Mucosa of gallbladder (tissue), 1 donor: Measurements from ENCODE around the gene ACTMAP. TPM values are rescaled to one million over a fixed set of nuclear protein-coding genes. Genes with fewer than 3 reads are reported as not detected.
"Not testable (repeated sequence)": the region's sequence is repeated elsewhere in the genome, so short reads cannot be mapped to it uniquely, and the experiment has no call there.

Experiments
- DNase-seq: peaks from one replicate; pipeline ENCODE4 v3.0.0-alpha.2; 2020; ENCODE audit warnings: low spot score
- total RNA-seq: library from RNA; stranded (reverse); gene quantifications from one replicate; pipeline ENCODE4 v1.2.1, GENCODE V29; 2021
- donor health status: DM: no; HTN: no; CAD: no.

The ACTMAP gene
- total RNA-seq, 1 donor from 2014 or later, result 11.6 TPM

- no peak for DNase-seq
Observed at GRCh38 chr19:40776364-40776763, 26.1 kb upstream of the ACTMAP start.

GRCh38 chr19:40775632-40776022 lies 25.4 kb upstream of the ACTMAP start:
- DNase-seq, result no peak

- no peak for DNase-seq
Observed at GRCh38 chr19:40774916-40775631, 24.8 kb upstream of the ACTMAP start, which contains the start of gene MIA. Gene MIA, plus strand, starts transcription at chr19:40775521. Its CDS starts 22 bp downstream, at chr19:40775543.

DNA sequence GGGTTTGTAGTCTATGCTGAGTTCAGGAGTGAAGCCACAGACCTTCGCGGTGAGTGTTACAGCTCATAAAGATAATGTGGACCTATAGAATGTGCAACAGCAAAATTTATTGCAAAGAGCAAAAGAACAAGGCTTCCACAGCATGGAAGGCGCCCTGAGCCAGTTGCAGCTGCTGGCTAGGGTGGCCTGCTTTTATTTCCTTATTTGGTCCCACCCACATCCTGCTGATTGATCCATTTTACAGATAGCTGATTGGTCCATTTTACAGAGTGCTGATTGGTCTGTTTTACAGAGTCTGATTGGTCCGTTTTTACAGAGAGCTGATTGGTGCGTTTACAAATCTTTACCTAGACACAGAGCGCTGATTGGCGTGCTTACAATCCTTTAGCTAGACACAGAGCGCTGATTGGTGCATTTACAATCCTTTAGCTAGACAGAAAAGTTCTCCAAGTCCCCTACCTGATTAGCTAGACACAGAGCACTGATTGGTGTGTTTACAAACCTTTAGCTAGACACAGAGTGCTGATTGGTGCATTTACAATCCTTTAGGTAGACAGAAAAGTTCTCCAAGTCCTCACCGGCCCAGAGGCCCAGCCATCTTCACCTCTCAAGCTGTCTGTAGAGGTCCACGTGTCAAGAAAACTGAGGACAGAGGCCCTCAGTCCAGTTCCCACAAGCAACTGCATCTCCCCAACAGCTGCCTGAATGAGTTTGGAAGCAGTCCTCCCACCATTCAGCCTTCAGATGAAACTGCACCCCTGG lies 21.0 kb upstream of the ACTMAP start:
- not testable (repeated sequence) for DNase-seq

DNA sequence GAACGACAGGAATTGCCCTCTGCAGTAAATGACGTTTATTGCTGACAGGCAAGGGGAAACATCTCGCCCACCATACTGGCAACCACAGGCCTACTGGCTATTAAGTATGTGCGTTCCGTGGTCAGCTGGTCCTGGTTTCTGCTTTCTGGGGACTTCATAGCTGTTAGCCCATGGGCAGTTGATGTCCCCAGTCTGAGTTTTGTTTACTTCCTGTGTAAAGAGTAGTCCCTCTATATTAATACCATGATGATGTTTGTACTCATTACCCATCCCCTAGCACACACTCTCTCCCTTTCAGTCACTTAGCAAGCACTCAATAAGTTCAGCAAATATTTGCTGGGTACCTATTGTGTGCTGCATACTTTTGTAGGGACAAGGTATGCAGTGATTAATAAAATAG lies 18.6 kb upstream of the ACTMAP start:
- no peak for DNase-seq

DNA sequence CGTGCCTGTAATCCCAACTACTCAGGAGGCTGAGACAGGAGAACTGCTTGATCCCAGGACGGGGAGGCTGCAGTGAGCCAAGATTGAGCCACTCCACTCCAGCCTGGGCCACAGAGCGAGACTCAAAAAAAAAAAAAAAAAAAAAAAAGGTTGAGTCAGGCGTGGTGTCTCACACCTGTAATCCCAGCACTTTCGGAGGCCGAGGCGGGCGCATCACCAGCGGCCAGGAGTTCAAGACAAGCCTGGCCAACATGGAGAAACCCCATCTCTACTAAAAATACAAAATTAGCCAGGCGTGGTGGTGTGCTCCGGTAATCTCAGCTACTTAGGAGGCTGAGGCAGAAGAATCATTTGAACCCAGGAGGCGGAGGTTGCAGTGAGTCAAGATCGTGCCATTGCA lies 16.1 kb upstream of the ACTMAP start:
- DNase-seq, result not testable (repeated sequence)

- DNase-seq, result no peak
Observed at GRCh38 chr19:40763963-40764362, 13.7 kb upstream of the ACTMAP start.

GRCh38 chr19:40763526-40763925 lies 13.2 kb upstream of the ACTMAP start:
- DNase-seq, result no peak

DNA sequence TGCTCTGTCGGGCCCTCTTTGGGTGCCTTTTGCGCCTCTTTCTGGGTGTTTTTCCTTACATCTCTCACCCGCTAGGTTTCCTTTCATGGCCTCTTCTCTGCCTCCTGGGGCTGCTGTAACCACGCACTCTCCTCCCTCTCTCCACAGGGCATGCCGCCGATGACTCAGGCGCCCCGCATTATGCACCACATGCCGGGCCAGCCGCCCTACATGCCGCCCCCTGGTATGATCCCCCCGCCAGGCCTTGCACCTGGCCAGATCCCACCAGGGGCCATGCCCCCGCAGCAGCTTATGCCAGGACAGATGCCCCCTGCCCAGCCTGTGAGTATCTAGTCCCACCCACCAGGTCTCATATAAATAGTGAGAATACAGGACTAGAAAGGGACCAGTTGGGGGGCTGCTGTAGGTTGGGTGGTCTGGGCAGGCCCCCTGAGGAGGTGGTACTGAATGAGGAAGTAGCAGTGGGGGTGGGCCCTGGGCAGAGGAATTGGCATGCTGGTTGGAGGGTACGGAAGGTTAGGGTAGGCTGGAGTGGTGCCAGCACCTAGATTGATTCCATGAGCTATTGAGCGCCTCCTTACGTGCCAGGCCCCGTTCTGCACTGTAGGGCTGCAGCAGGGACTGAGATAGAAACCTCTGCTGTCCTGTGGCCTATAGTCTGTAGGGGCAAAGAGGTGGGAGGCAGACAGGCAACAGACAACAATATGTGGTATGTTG lies 12.6 kb upstream of the ACTMAP start:
- no peak for DNase-seq

GRCh38 chr19:40759352-40759751 lies 9.1 kb upstream of the ACTMAP start:
- DNase-seq, result no peak

DNA sequence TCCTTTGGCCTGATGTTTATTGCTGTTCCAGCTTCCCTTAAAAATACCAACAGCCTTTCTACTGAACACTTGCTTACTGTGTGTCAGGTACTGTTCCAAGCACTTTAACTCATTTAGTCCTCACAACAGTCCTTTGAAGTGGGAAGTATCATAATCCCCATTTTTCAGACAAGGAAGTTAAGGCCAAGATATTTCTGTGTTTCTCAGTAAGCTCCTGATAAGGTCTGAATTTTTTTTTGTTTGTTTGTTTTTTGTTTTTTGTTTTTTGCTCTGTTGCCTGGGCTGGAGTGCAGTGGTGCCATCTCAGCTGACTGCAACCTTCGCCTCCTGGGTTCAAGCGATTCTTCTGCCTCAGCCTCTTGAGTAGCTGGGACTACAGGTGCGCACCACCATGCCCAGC lies 8.2 kb upstream of the ACTMAP start:
- no peak for DNase-seq

GRCh38 chr19:40756502-40757110 lies 6.3 kb upstream of the ACTMAP start:
- DNase-seq, result no peak

DNA sequence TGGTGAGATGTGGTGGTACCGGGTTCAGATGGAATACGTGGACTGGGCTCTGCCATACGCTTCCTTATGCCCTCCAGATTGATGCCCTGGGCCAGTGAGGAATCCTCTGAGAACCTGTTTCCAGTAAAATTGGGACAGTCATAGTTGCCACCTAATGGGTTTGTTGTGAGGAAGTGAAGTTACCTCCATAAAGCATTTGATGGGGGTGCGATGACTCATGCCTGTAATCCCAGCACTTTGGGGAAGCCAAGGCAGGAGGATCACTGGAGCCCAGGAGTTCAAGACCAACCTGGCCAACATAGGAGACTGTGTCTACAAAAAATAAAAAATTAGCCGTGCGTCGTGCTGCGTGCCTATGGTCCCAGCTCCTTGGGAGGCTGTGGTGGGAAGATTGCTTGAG lies 5.5 kb upstream of the ACTMAP start:
- DNase-seq, result no peak

GRCh38 chr19:40755248-40755624 lies 5.0 kb upstream of the ACTMAP start:
- no peak for DNase-seq

- DNase-seq, result no peak
Observed at GRCh38 chr19:40754611-40755247, 4.5 kb upstream of the ACTMAP start.

DNA sequence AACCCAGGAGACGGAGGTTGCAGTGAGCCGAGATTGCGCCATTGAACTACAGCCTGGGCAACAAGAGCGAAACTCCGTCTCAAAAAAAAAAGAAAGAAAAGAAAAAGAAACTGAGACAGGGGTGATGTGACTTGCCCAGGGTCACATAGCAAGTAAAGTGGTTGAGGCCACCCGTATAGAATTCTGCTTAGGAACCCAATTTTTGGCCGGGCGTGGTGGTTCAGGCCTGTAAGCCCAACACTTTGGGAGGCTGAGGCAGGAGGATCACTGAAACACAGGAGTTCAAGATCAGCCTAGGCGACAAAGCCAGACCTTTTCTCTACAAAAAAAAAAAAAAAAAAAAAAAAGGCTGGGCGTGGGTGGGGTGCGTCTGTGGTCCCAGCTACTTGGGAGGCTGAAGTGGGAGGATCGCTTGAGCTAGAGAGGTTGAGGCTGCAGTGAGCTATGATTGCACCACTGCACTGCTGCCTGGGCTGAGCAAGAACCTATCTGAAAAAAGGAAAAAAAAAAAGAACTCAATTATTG lies 2.0 kb upstream of the ACTMAP start:
- no peak for DNase-seq

GRCh38 chr19:40750874-40751537 lies 729 bp upstream of the ACTMAP start, which contains the start of gene SNRPA:
Gene SNRPA, plus strand, starts transcription at chr19:40751203. Its CDS starts 206 bp downstream, at chr19:40751409.
- DNase-seq, result peak; percentile 98

- no peak for DNase-seq
Observed at GRCh38 chr19:40747536-40747935, 2.7 kb downstream of the ACTMAP start.

- no peak for DNase-seq
Observed at GRCh38 chr19:40745402-40745780, 4.9 kb downstream of the ACTMAP start.

- no peak for DNase-seq
Observed at GRCh38 chr19:40744554-40745401, 5.5 kb downstream of the ACTMAP start.
